ENCODE measurements around the gene CCDC116.

Gene CCDC116

GRCh38 chr22:21684492-21685163 is 52.1 kb downstream of the CCDC116 start:
- H3K4me2 ChIP-seq (ENCODE audit: low read length) = no peak overlapping the region
- TF ChIP-seq CTCF (IDR thresholded peaks at IDR 0.05) = no peak
- H3K4me3 ChIP-seq (ENCODE audit: low read depth, low read length) = no peak overlapping the region
- no peaks in the 10 kb centered on the region for H3K9me3 ChIP-seq (ENCODE audit: control insufficient read depth, low read length)
- H2AFZ ChIP-seq = no peak overlapping the region
- no peaks in the 10 kb centered on the region for H3K27me3 ChIP-seq (ENCODE audit: control insufficient read depth, insufficient read depth, low read length)
- H3K27ac ChIP-seq = no peak overlapping the region
- H3K9ac ChIP-seq = no peak overlapping the region
- H3K36me3 ChIP-seq (ENCODE audit: control insufficient read depth, insufficient read depth, low read length) = no peaks in the 10 kb centered on the region
- H3K79me2 ChIP-seq = no peaks in the 10 kb centered on the region
- H3K4me1 ChIP-seq = no peaks in the 10 kb centered on the region

- no peak for TF ChIP-seq CTCF (IDR thresholded peaks at IDR 0.05)
- Histone ChIP-seq H3K27me3 (ENCODE audit: control insufficient read depth, insufficient read depth, low read length) (no peaks in the 10 kb centered on the region), H3K9ac (no peak overlapping the region), H2AFZ (no peak overlapping the region), H3K9me3 (ENCODE audit: control insufficient read depth, low read length) (no peaks in the 10 kb centered on the region), H3K79me2 (no peaks in the 10 kb centered on the region), H3K4me1 (no peaks in the 10 kb centered on the region), H3K27ac (no peak overlapping the region), H3K36me3 (ENCODE audit: control insufficient read depth, insufficient read depth, low read length) (no peaks in the 10 kb centered on the region), H3K4me3 (ENCODE audit: low read depth, low read length) (no peak overlapping the region), H3K4me2 (ENCODE audit: low read length) (no peak overlapping the region)
Observed at GRCh38 chr22:21685164-21685513, 52.6 kb downstream of the CCDC116 start.

- H3K4me3 ChIP-seq (ENCODE audit: low read depth, low read length) = no peak overlapping the region
- no peaks in the 10 kb centered on the region for H3K36me3 ChIP-seq (ENCODE audit: control insufficient read depth, insufficient read depth, low read length)
- H3K4me2 ChIP-seq (ENCODE audit: low read length) = no peak overlapping the region
- H2AFZ ChIP-seq = no peak overlapping the region
- no peaks in the 10 kb centered on the region for H3K4me1 ChIP-seq
- H3K27ac ChIP-seq = no peak overlapping the region
- H3K9ac ChIP-seq = no peak overlapping the region
- no peaks in the 10 kb centered on the region for H3K27me3 ChIP-seq (ENCODE audit: control insufficient read depth, insufficient read depth, low read length)
- TF ChIP-seq CTCF (IDR thresholded peaks at IDR 0.05) = no peak
- H3K9me3 ChIP-seq (ENCODE audit: control insufficient read depth, low read length) = no peaks in the 10 kb centered on the region
- H3K79me2 ChIP-seq = no peaks in the 10 kb centered on the region
Observed at GRCh38 chr22:21686193-21686608, 53.6 kb downstream of the CCDC116 start.

All from parathyroid adenoma (tissue), 2 donors.